CD4-positive, alpha-beta T cell (primary cell): ENCODE results near the gene SLC6A18. TPM values are rescaled to one million over a fixed set of nuclear protein-coding genes. Genes with fewer than 3 reads are reported as not detected.

ENCODE experiments used
- ATAC-seq: fragments of 200-7000 bp; cut with Tn5 transposase; one replicate; pipeline ENCODE4 v1.10.0; 2022; ENCODE audit warnings: mild to moderate bottlenecking; ENCODE audit not compliant: poor library complexity
- CTCF ChIA-PET: fragments of 350-600 bp; sonication (Branson Sonifier 250); formaldehyde crosslinking; loops from one replicate; lab custom pipeline; 2021; ENCODE audit warnings: antibody characterized with exemption, inconsistent platforms; lab: Charles Lee
- POLR2A ChIA-PET: fragments of 350-600 bp; sonication (Branson Sonifier 250); formaldehyde crosslinking; loops from one replicate; lab custom pipeline; 2021; ENCODE audit warnings: antibody characterized with exemption, inconsistent platforms; lab: Charles Lee
- DNase-seq, 14 experiments: peaks; one replicate each; pipeline ENCODE4 v3.0.0-alpha.2; 2013 to 2020; ENCODE audit warnings: mixed read lengths in 2 of 14
- H3K27ac ChIP-seq, 2 donors: one replicate each; pipeline versions ENCODE4 v1.5.1 to v1.7.0; 2013; ENCODE audit warnings: low read length in 2 of 2, low read depth in 1 of 2, mild to moderate bottlenecking in 1 of 2
- H3K27me3 ChIP-seq, 2 experiments: 1 replicate in 1 of 2; 2 replicates in 1 of 2; pipeline versions ENCODE4 v1.6.1 to v1.7.0; 2013; ENCODE audit warnings: low read length in 2 of 2, control low read depth in 1 of 2, mild to moderate bottlenecking in 1 of 2, moderate library complexity in 1 of 2; ENCODE audit not compliant: insufficient read depth in 2 of 2, control insufficient read depth in 1 of 2
- H3K36me3 ChIP-seq: one replicate; pipeline ENCODE4 v1.6.1; 2013; ENCODE audit warnings: low read length, control low read depth; ENCODE audit not compliant: insufficient read depth
- H3K4me1 ChIP-seq: one replicate; pipeline ENCODE4 v1.6.1; 2013; ENCODE audit warnings: low read length, control low read depth; ENCODE audit not compliant: insufficient read depth
- H3K4me3 ChIP-seq: one replicate; pipeline ENCODE4 v1.5.1; 2013; ENCODE audit warnings: mild to moderate bottlenecking, low read length, moderate library complexity
- H3K9me3 ChIP-seq, 2 experiments: 1 replicate in 1 of 2; 2 replicates in 1 of 2; pipeline versions ENCODE4 v1.6.1 to v1.7.0; 2013; ENCODE audit warnings: low read length in 2 of 2, mild to moderate bottlenecking in 2 of 2, control low read depth in 1 of 2, moderate library complexity in 1 of 2; ENCODE audit not compliant: control insufficient read depth in 1 of 2, insufficient read depth in 1 of 2
- H3K27ac Mint-ChIP-seq: one replicate; pipeline ENCODE4 v1.8.0; 2020; ENCODE audit warnings: mixed read lengths
- H3K27me3 Mint-ChIP-seq: one replicate; pipeline ENCODE4 v1.8.0; 2021; ENCODE audit warnings: mixed read lengths
- H3K36me3 Mint-ChIP-seq: one replicate; pipeline ENCODE4 v1.8.0; 2021; ENCODE audit warnings: low read depth, mixed read lengths
- H3K4me1 Mint-ChIP-seq: one replicate; pipeline ENCODE4 v1.8.0; 2021; ENCODE audit warnings: low read depth, mixed read lengths
- H3K4me3 Mint-ChIP-seq: one replicate; pipeline ENCODE4 v1.8.0; 2020; ENCODE audit warnings: mild to moderate bottlenecking, mixed read lengths
- H3K9me3 Mint-ChIP-seq: one replicate; pipeline ENCODE4 v1.8.0; 2020; ENCODE audit warnings: mixed read lengths
- intact Hi-C, 2 experiments: fragments of 100-400 bp; cut with DNase I in 1 of 2; cut with micrococcal nuclease in 1 of 2; formaldehyde crosslinking; loops; one replicate each; pipeline versions ENCODE4 v1.15.1 to v1.9.0; 2023 to 2025; cut with DNase I, micrococcal nuclease
- total RNA-seq, 174 experiments: library from RNA in 2 of 174; stranded (reverse) in 2 of 174; gene quantifications; one replicate each; pipeline ENCODE4 v1.2.3 and lab custom pipeline; 2021 to 2026
- TF ChIP-seq, protein P1 (sequence below): fragments of 200-600 bp; IDR thresholded peaks from one replicate; pipeline ENCODE4 v1.8.0; 2022; ENCODE audit warnings: antibody characterized with exemption, mild to moderate bottlenecking

The SLC6A18 gene
- total RNA-seq, 2 experiments from 2014 or later: not detected

DNA sequence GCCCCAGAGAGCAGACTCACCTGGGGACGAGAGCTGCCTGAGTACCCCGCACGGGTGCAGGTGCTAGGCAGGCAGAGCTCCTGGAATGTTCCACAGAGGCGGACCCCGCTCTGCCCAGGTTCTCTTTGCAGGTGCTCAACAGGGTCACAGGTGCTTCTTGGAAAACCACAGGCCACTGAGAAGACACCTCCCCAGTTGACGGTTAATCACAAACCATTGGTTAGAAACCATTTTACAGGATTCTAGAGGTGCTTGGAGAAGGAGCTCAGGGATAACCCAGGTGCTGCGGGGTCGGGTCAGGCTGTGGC is 41.1 kb upstream of the SLC6A18 start:
- Mint-ChIP-seq H3K4me1 (no peaks in the 10 kb centered on the region), H3K27me3 (peaks cover 10% of the 10 kb centered on the region), H3K36me3 (no peaks in the 10 kb centered on the region), H3K9me3 (no peaks in the 10 kb centered on the region), H3K27ac (no peak overlapping the region), H3K4me3 (no peak overlapping the region)
- CTCF ChIA-PET: no interaction called here
- Histone ChIP-seq H3K27me3 (peaks cover 4 to 9% of the 10 kb centered on the region in 2 experiments), H3K4me3 (no peak overlapping the region), H3K4me1 (no peaks in the 10 kb centered on the region), H3K36me3 (no peaks in the 10 kb centered on the region), H3K27ac (no peak overlapping the region), H3K9me3 (peaks cover 0 to 15% of the 10 kb centered on the region in 2 experiments)
- intact Hi-C loops: no loop called here
- ATAC-seq (no peak), DNase-seq (no peak)
- POLR2A ChIA-PET: no interaction called here
- TF ChIP-seq, protein P1, sequence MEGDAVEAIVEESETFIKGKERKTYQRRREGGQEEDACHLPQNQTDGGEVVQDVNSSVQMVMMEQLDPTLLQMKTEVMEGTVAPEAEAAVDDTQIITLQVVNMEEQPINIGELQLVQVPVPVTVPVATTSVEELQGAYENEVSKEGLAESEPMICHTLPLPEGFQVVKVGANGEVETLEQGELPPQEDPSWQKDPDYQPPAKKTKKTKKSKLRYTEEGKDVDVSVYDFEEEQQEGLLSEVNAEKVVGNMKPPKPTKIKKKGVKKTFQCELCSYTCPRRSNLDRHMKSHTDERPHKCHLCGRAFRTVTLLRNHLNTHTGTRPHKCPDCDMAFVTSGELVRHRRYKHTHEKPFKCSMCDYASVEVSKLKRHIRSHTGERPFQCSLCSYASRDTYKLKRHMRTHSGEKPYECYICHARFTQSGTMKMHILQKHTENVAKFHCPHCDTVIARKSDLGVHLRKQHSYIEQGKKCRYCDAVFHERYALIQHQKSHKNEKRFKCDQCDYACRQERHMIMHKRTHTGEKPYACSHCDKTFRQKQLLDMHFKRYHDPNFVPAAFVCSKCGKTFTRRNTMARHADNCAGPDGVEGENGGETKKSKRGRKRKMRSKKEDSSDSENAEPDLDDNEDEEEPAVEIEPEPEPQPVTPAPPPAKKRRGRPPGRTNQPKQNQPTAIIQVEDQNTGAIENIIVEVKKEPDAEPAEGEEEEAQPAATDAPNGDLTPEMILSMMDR: no peak

DNA sequence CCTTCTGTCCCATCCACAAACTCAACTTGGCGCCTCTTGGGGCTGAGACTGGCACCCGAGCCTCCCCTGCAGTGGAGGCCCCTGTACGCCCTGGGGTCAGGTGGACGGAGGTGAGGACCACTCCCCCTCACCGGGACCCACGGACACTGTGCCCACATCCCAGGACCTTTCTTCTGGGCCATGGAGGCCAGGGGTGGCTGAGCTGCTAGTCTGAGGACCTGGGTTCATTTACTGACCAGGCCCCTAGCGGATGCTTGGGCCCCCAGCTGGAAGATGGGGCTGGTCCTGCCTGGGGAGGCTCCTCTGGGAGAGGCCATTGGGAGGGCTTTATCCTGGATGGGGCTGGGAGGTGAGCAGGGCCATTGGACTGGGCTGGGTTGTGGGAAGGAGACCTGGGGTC is 40.7 kb upstream of the SLC6A18 start:
- H3K36me3 ChIP-seq: no peaks in the 10 kb centered on the region
- POLR2A ChIA-PET: no interaction called here
- H3K27me3 ChIP-seq: peaks cover 4 to 10% of the 10 kb centered on the region in 2 experiments
- Mint-ChIP-seq H3K9me3 (no peaks in the 10 kb centered on the region), H3K27ac (no peak overlapping the region), H3K36me3 (no peaks in the 10 kb centered on the region), H3K27me3 (peaks cover 12% of the 10 kb centered on the region), H3K4me1 (no peaks in the 10 kb centered on the region), H3K4me3 (no peak overlapping the region)
- intact Hi-C loops: no loop called here
- TF ChIP-seq, protein P1: no peak
- H3K9me3 ChIP-seq: peaks cover 0 to 15% of the 10 kb centered on the region in 2 experiments
- no peak overlapping the region for H3K4me3 ChIP-seq
- H3K4me1 ChIP-seq: no peaks in the 10 kb centered on the region
- no peak for ATAC-seq
- no peak for DNase-seq
- CTCF ChIA-PET: interaction anchor here (1.4 kb wide), 1 partner anchor 461 kb away, joined by 3 read pairs; no protein-coding TSS in a partner anchor
- no peak overlapping the region for H3K27ac ChIP-seq

DNA sequence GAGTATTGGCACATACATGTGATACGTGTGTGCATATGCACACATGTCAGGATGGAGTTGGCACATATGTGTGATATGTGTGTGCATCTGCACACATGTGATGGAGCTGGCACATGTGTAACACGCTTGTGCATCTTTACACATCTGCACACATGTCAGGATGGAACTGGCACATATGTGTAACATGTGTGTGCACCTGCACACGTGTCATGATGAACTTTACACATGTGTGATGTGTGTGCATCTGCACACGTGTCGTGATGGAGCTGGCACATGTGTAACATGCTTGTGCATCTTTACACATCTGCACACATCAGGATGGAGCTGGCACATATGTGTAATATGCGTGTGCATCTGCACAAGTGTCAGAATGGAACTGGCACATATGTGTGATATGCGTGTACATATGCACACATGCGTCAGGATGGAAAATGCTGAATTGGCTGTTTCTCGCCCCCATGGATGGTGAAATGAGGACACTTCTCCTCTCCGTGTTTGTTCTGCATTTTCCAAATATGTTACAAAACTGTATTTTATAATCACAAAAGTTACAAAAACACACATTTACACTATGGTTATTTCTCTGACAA is 40.0 kb upstream of the SLC6A18 start:
- intact Hi-C loops: no loop called here
- CTCF ChIA-PET: interaction anchor here (1.4 kb wide), 1 partner anchor 460 kb away, joined by 3 read pairs; no protein-coding TSS in a partner anchor
- no peaks in the 10 kb centered on the region for H3K4me1 Mint-ChIP-seq

More for the DNA sequence above, 40.0 kb upstream of the SLC6A18 start:
- no peaks in the 10 kb centered on the region for H3K36me3 Mint-ChIP-seq
- POLR2A ChIA-PET: no interaction called here
- TF ChIP-seq, protein P1: no peak
- H3K27me3 ChIP-seq: peaks cover 10 to 11% of the 10 kb centered on the region in 2 experiments
- H3K4me3 ChIP-seq: no peak overlapping the region
- peaks cover 14% of the 10 kb centered on the region for H3K27me3 Mint-ChIP-seq
- no peaks in the 10 kb centered on the region for H3K9me3 Mint-ChIP-seq
- H3K36me3 ChIP-seq: no peaks in the 10 kb centered on the region
- H3K4me1 ChIP-seq: no peaks in the 10 kb centered on the region
- DNase-seq (no peak), ATAC-seq (no peak)
- no peak overlapping the region for H3K4me3 Mint-ChIP-seq
- no peak overlapping the region for H3K27ac ChIP-seq
- H3K9me3 ChIP-seq: peaks cover 0 to 15% of the 10 kb centered on the region in 2 experiments
- H3K27ac Mint-ChIP-seq: no peak overlapping the region
